Upper lobe of left lung (tissue), 4 donors: ENCODE results near the gene RAB36.

Experiments
- CTCF ChIP-seq, 6 experiments: fragments of 450-650 bp in 4 of 6; fragments of 200-600 bp in 2 of 6; sonication (generic) in 2 of 6; IDR thresholded peaks; one replicate each; pipeline ENCODE4 v1.5.1; 2016 to 2019; ENCODE audit warnings: antibody characterized with exemption in 6 of 6
- POLR2A ChIP-seq, 4 donors: fragments of 450-650 bp; IDR thresholded peaks; one replicate each; pipeline ENCODE4 v1.5.1; 2016 to 2017; ENCODE audit warnings: antibody characterized with exemption in 4 of 4, mild to moderate bottlenecking in 2 of 4
- POLR2AphosphoS5 ChIP-seq, 2 donors: sonication (generic); formaldehyde crosslinking; IDR thresholded peaks; one replicate each; pipeline ENCODE4 v1.5.1; 2017; ENCODE audit warnings: antibody characterized with exemption in 2 of 2

GRCh38 chr22:23164091-23164490 is 18.8 kb downstream of the RAB36 start:
- no peak for TF ChIP-seq POLR2A (IDR thresholded peaks at IDR 0.05)
- no peak for TF ChIP-seq CTCF (IDR thresholded peaks at IDR 0.05)
- TF ChIP-seq POLR2AphosphoS5 (IDR thresholded peaks at IDR 0.05), result no peak
